ENCODE measurements around the gene ASL.
"Not testable (repeated sequence)": the region's sequence is repeated elsewhere in the genome, so short reads cannot be mapped to it uniquely, and the experiment has no call there.

ASL gene

DNA sequence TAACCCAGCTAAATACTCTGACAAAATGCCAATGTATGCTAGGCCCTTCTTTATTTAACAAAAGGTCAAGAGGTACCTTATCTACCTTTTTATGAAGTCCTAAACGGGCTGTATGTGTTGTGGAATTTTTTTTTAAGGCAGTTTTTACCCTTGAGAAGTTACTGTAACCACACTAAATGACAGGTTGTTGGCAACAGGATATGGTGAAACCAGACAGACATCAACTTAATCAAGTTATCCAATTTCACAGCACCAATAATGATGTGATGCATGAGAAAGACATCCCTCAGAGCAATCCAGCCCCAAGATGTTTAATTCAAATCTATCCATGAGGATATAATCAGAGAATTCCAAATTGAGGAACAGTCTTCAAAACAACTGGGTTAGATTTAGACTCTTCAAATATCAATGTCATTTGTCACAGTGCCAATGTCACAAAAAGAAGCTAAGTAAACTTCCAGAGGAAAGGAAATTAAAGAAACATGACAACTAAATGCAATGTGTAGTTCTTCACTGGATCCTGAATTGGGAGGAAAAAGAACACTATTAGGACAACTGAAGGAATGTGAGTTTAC lies 41.1 kb upstream of the ASL start:
- not testable (repeated sequence) for H2AFZ ChIP-seq (ENCODE audit: low read length); H3K79me1 ChIP-seq (ENCODE audit: low read depth, low read length); H3K4me1 ChIP-seq (ENCODE audit: control insufficient read depth in 2 of 2, insufficient read depth in 1 of 2, low read depth in 1 of 2, low read length in 2 of 2); H3K4me3 ChIP-seq (ENCODE audit: low read length in 2 of 2); H3K14ac ChIP-seq (ENCODE audit: low read length); H3K4ac ChIP-seq (ENCODE audit: low read length); H3K9me3 ChIP-seq (replicated peaks in 1 of 2; ENCODE audit: control insufficient read depth in 2 of 2, insufficient read depth in 1 of 2, low read depth in 1 of 2, low read length in 2 of 2); H3K4me2 ChIP-seq (ENCODE audit: insufficient read depth, low read length, poor library complexity, severe bottlenecking); H3K9ac ChIP-seq (ENCODE audit: low read depth, low read length, poor library complexity); H2BK5ac ChIP-seq (ENCODE audit: low read length); DNase-seq (ENCODE audit: low spot score); H3K23ac ChIP-seq (ENCODE audit: low read depth, low read length, poor library complexity); H2AK5ac ChIP-seq (ENCODE audit: low read depth, low read length); H2BK15ac ChIP-seq (ENCODE audit: low read length); H3K27me3 ChIP-seq (ENCODE audit: control insufficient read depth in 3 of 3, insufficient read depth in 3 of 3, low read depth in 1 of 3, low read length in 3 of 3); H3K36me3 ChIP-seq (replicated peaks in 1 of 2; ENCODE audit: control insufficient read depth in 2 of 2, insufficient read depth in 2 of 2, low read length in 2 of 2); H2BK12ac ChIP-seq (ENCODE audit: low read length); H4K8ac ChIP-seq (ENCODE audit: low read depth, low read length); H3K18ac ChIP-seq (ENCODE audit: low read length); H3K27ac ChIP-seq (replicated peaks; ENCODE audit: low read length); H2BK120ac ChIP-seq (ENCODE audit: low read depth, low read length); H4K91ac ChIP-seq (ENCODE audit: low read depth, low read length, poor library complexity)
- WGBS, 2 donors (ENCODE audit: extremely low coverage in 2 of 2, insufficient read length in 2 of 2, insufficient replicate concordance in 1 of 2), result no CpG with 5 or more reads among the region's 1 CpG

GRCh38 chr7:66036382-66036781 lies 39.2 kb upstream of the ASL start:
- Histone ChIP-seq H2AK5ac (ENCODE audit: low read depth, low read length) (no peak overlapping the region), H3K4me1 (ENCODE audit: control insufficient read depth in 2 of 2, insufficient read depth in 1 of 2, low read depth in 1 of 2, low read length in 2 of 2) (no peaks in the 10 kb centered on the region), H2BK120ac (ENCODE audit: low read depth, low read length) (no peak overlapping the region), H3K79me1 (ENCODE audit: low read depth, low read length) (no peaks in the 10 kb centered on the region), H3K4me2 (ENCODE audit: insufficient read depth, low read length, poor library complexity, severe bottlenecking) (no peak overlapping the region), H2BK5ac (ENCODE audit: low read length) (no peak overlapping the region), H3K18ac (ENCODE audit: low read length) (no peak overlapping the region), H3K14ac (ENCODE audit: low read length) (no peak overlapping the region), H3K9ac (ENCODE audit: low read depth, low read length, poor library complexity) (no peak overlapping the region), H4K8ac (ENCODE audit: low read depth, low read length) (no peak overlapping the region), H2AFZ (ENCODE audit: low read length) (no peak overlapping the region), H3K27me3 (ENCODE audit: control insufficient read depth in 3 of 3, insufficient read depth in 3 of 3, low read depth in 1 of 3, low read length in 3 of 3) (peaks cover 0 to 3% (median 0%) of the 10 kb centered on the region in 3 experiments), H3K4ac (ENCODE audit: low read length) (no peak overlapping the region), H2BK15ac (ENCODE audit: low read length) (no peak overlapping the region), H3K4me3 (ENCODE audit: low read length in 2 of 2) (no peak overlapping the region), H3K23ac (ENCODE audit: low read depth, low read length, poor library complexity) (no peak overlapping the region), H3K9me3 (replicated peaks in 1 of 2; ENCODE audit: control insufficient read depth in 2 of 2, insufficient read depth in 1 of 2, low read depth in 1 of 2, low read length in 2 of 2) (no peaks in the 10 kb centered on the region), H3K36me3 (replicated peaks in 1 of 2; ENCODE audit: control insufficient read depth in 2 of 2, insufficient read depth in 2 of 2, low read length in 2 of 2) (no peaks in the 10 kb centered on the region), H4K91ac (ENCODE audit: low read depth, low read length, poor library complexity) (no peak overlapping the region), H2BK12ac (ENCODE audit: low read length) (no peak overlapping the region), H3K27ac (replicated peaks; ENCODE audit: low read length) (no peak overlapping the region)
- no peak for DNase-seq (ENCODE audit: low spot score)
- no CpG with 5 or more reads among the region's 3 CpGs for WGBS, 2 donors (ENCODE audit: extremely low coverage in 2 of 2, insufficient read length in 2 of 2, insufficient replicate concordance in 1 of 2)

- no peak overlapping the region for H3K9ac ChIP-seq (ENCODE audit: low read depth, low read length, poor library complexity)
- no peaks in the 10 kb centered on the region for H3K9me3 ChIP-seq (replicated peaks in 1 of 2; ENCODE audit: control insufficient read depth in 2 of 2, insufficient read depth in 1 of 2, low read depth in 1 of 2, low read length in 2 of 2)
- H3K23ac ChIP-seq (ENCODE audit: low read depth, low read length, poor library complexity), result no peak overlapping the region
- no peak overlapping the region for H2BK12ac ChIP-seq (ENCODE audit: low read length)
- no peak overlapping the region for H4K91ac ChIP-seq (ENCODE audit: low read depth, low read length, poor library complexity)
- H3K36me3 ChIP-seq (replicated peaks in 1 of 2; ENCODE audit: control insufficient read depth in 2 of 2, insufficient read depth in 2 of 2, low read length in 2 of 2), result no peaks in the 10 kb centered on the region
- no peak overlapping the region for H2AFZ ChIP-seq (ENCODE audit: low read length)
- H3K18ac ChIP-seq (ENCODE audit: low read length), result no peak overlapping the region
- no peak overlapping the region for H3K14ac ChIP-seq (ENCODE audit: low read length)
- no peak overlapping the region for H2BK5ac ChIP-seq (ENCODE audit: low read length)
- H4K8ac ChIP-seq (ENCODE audit: low read depth, low read length), result no peak overlapping the region
- H2AK5ac ChIP-seq (ENCODE audit: low read depth, low read length), result no peak overlapping the region
- H3K79me1 ChIP-seq (ENCODE audit: low read depth, low read length), result no peaks in the 10 kb centered on the region
- DNase-seq (ENCODE audit: low spot score), result no peak
- no peak overlapping the region for H3K4me3 ChIP-seq (ENCODE audit: low read length in 2 of 2)
- H3K4ac ChIP-seq (ENCODE audit: low read length), result no peak overlapping the region
- H3K27me3 ChIP-seq (ENCODE audit: control insufficient read depth in 3 of 3, insufficient read depth in 3 of 3, low read depth in 1 of 3, low read length in 3 of 3), result peaks cover 0 to 3% (median 0%) of the 10 kb centered on the region in 3 experiments
- no peak overlapping the region for H3K27ac ChIP-seq (replicated peaks; ENCODE audit: low read length)
- H2BK120ac ChIP-seq (ENCODE audit: low read depth, low read length), result no peak overlapping the region
- no peaks in the 10 kb centered on the region for H3K4me1 ChIP-seq (ENCODE audit: control insufficient read depth in 2 of 2, insufficient read depth in 1 of 2, low read depth in 1 of 2, low read length in 2 of 2)
- H3K4me2 ChIP-seq (ENCODE audit: insufficient read depth, low read length, poor library complexity, severe bottlenecking), result no peak overlapping the region
- WGBS, 2 donors (ENCODE audit: extremely low coverage in 2 of 2, insufficient read length in 2 of 2, insufficient replicate concordance in 1 of 2), result no CpG with 5 or more reads among the region's 7 CpGs
- H2BK15ac ChIP-seq (ENCODE audit: low read length), result no peak overlapping the region
Measured at GRCh38 chr7:66036788-66037187, 38.8 kb upstream of the ASL start.

GRCh38 chr7:66039094-66039670 lies 36.4 kb upstream of the ASL start:
- Histone ChIP-seq H4K8ac (ENCODE audit: low read depth, low read length) (no peak overlapping the region), H3K23ac (ENCODE audit: low read depth, low read length, poor library complexity) (no peak overlapping the region), H3K27me3 (ENCODE audit: control insufficient read depth in 3 of 3, insufficient read depth in 3 of 3, low read depth in 1 of 3, low read length in 3 of 3) (peaks cover 0 to 3% (median 0%) of the 10 kb centered on the region in 3 experiments), H3K18ac (ENCODE audit: low read length) (no peak overlapping the region), H2BK12ac (ENCODE audit: low read length) (no peak overlapping the region), H4K91ac (ENCODE audit: low read depth, low read length, poor library complexity) (no peak overlapping the region), H2BK5ac (ENCODE audit: low read length) (no peak overlapping the region), H3K27ac (replicated peaks; ENCODE audit: low read length) (no peak overlapping the region), H3K14ac (ENCODE audit: low read length) (no peak overlapping the region), H3K4ac (ENCODE audit: low read length) (no peak overlapping the region), H3K36me3 (replicated peaks in 1 of 2; ENCODE audit: control insufficient read depth in 2 of 2, insufficient read depth in 2 of 2, low read length in 2 of 2) (no peaks in the 10 kb centered on the region), H2AK5ac (ENCODE audit: low read depth, low read length) (no peak overlapping the region), H3K9ac (ENCODE audit: low read depth, low read length, poor library complexity) (no peak overlapping the region), H2BK120ac (ENCODE audit: low read depth, low read length) (no peak overlapping the region), H2BK15ac (ENCODE audit: low read length) (no peak overlapping the region), H3K4me1 (ENCODE audit: control insufficient read depth in 2 of 2, insufficient read depth in 1 of 2, low read depth in 1 of 2, low read length in 2 of 2) (no peaks in the 10 kb centered on the region), H3K4me3 (ENCODE audit: low read length in 2 of 2) (no peak overlapping the region), H3K9me3 (replicated peaks in 1 of 2; ENCODE audit: control insufficient read depth in 2 of 2, insufficient read depth in 1 of 2, low read depth in 1 of 2, low read length in 2 of 2) (no peaks in the 10 kb centered on the region), H3K4me2 (ENCODE audit: insufficient read depth, low read length, poor library complexity, severe bottlenecking) (no peak overlapping the region), H2AFZ (ENCODE audit: low read length) (no peak overlapping the region), H3K79me1 (ENCODE audit: low read depth, low read length) (no peaks in the 10 kb centered on the region)
- no CpG with 5 or more reads among the region's 3 CpGs for WGBS, 2 donors (ENCODE audit: extremely low coverage in 2 of 2, insufficient read length in 2 of 2, insufficient replicate concordance in 1 of 2)
- DNase-seq (ENCODE audit: low spot score), result no peak
